CD4-positive, alpha-beta T cell treated with Interleukin-21 for 1 hour (primary cell): ENCODE results near the gene TEK.

ENCODE experiments used
- DNase-seq: peaks from one replicate; pipeline ENCODE4 v3.0.0-alpha.2; 2020

TEK gene

GRCh38 chr9:27125030-27125429 is 16.0 kb downstream of the TEK start:
- DNase-seq = no peak

GRCh38 chr9:27125936-27126335 is 16.9 kb downstream of the TEK start:
- DNase-seq = no peak

GRCh38 chr9:27126670-27127069 is 17.6 kb downstream of the TEK start:
- no peak for DNase-seq

GRCh38 chr9:27129221-27129620 is 20.2 kb downstream of the TEK start:
- no peak for DNase-seq

- DNase-seq = no peak
These were observed 22.7 kb downstream of the TEK start for GRCh38 chr9:27131731-27132130.

GRCh38 chr9:27133817-27134216 is 24.8 kb downstream of the TEK start:
- DNase-seq = no peak

GRCh38 chr9:27142299-27142930 is 33.4 kb downstream of the TEK start:
- no peak for DNase-seq

GRCh38 chr9:27145143-27145542 is 36.1 kb downstream of the TEK start:
- no peak for DNase-seq

- DNase-seq = no peak
These were observed 40.6 kb downstream of the TEK start for GRCh38 chr9:27149651-27150050.

- DNase-seq = no peak
These were observed 41.9 kb downstream of the TEK start for GRCh38 chr9:27150746-27151406.

- no peak for DNase-seq
These were observed 42.8 kb downstream of the TEK start for GRCh38 chr9:27151693-27152404.

- no peak for DNase-seq
These were observed 43.3 kb downstream of the TEK start for GRCh38 chr9:27152405-27152718.

- no peak for DNase-seq
These were observed 45.9 kb downstream of the TEK start for GRCh38 chr9:27154908-27155307.

- no peak for DNase-seq
These were observed 48.1 kb downstream of the TEK start for GRCh38 chr9:27157097-27157496.

GRCh38 chr9:27157736-27158135 is 48.7 kb downstream of the TEK start:
- no peak for DNase-seq

GRCh38 chr9:27160636-27161035 is 51.6 kb downstream of the TEK start:
- DNase-seq = no peak

- DNase-seq = no peak
These were observed 53.0 kb downstream of the TEK start for GRCh38 chr9:27162045-27162444.

- no peak for DNase-seq
These were observed 56.0 kb downstream of the TEK start for GRCh38 chr9:27165068-27165467.

- DNase-seq = no peak
These were observed 56.6 kb downstream of the TEK start for GRCh38 chr9:27165670-27166069.

- DNase-seq = no peak
These were observed 59.5 kb downstream of the TEK start for GRCh38 chr9:27168496-27168895.

GRCh38 chr9:27168951-27169350 is 59.9 kb downstream of the TEK start:
- DNase-seq = no peak

GRCh38 chr9:27176971-27177370 is 67.9 kb downstream of the TEK start:
- no peak for DNase-seq

- DNase-seq = no peak
These were observed 70.3 kb downstream of the TEK start for GRCh38 chr9:27179245-27179865.

GRCh38 chr9:27181381-27181780 is 72.4 kb downstream of the TEK start:
- no peak for DNase-seq
